Astrocyte of the spinal cord (primary cell): ENCODE data around the gene CAVIN2.
"Not testable (repeated sequence)": the region's sequence is repeated elsewhere in the genome, so short reads cannot be mapped to it uniquely, and the experiment has no call there.

Source experiments
- DNase-seq: peaks from one replicate; pipeline ENCODE4 v3.0.0; 2011; ENCODE audit warnings: low read depth, low spot score
- H3K4me3 ChIP-seq: 2 replicates; pipeline ENCODE4 v1.5.1; 2011; ENCODE audit warnings: low read depth, mild to moderate bottlenecking, low read length, moderate library complexity
- CTCF ChIP-seq: IDR thresholded peaks from 2 replicates; pipeline ENCODE4 v1.5.1; 2012; ENCODE audit warnings: low read depth, mild to moderate bottlenecking, low read length, inconsistent platforms
- in situ Hi-C: cut with HindIII; loops from 2 replicates; pipeline ENCODE4 v1.10.0; 2017; ENCODE audit warnings: low sequenced_read_pairs

CAVIN2 gene

GRCh38 chr2:191797500-191797899 lies 49.4 kb downstream of the CAVIN2 start:
- TF ChIP-seq CTCF: no peak
- in situ Hi-C loops: no loop called here
- no peak overlapping the region for H3K4me3 ChIP-seq
- no peak for DNase-seq

- in situ Hi-C loops: no loop called here
Observed at GRCh38 chr2:191795715-191796114, 51.2 kb downstream of the CAVIN2 start.

GRCh38 chr2:191791953-191792560 lies 54.8 kb downstream of the CAVIN2 start:
- no peak for TF ChIP-seq CTCF
- in situ Hi-C loops: no loop called here
- H3K4me3 ChIP-seq: no peak overlapping the region
- DNase-seq: no peak

More at GRCh38 chr2:191795715-191796114, 51.2 kb downstream of the CAVIN2 start:
- H3K4me3 ChIP-seq: no peak overlapping the region
- no peak for DNase-seq
- TF ChIP-seq CTCF: no peak

- TF ChIP-seq CTCF: no peak
- no peak for DNase-seq
- H3K4me3 ChIP-seq: no peak overlapping the region
- in situ Hi-C loops: no loop called here
Observed at GRCh38 chr2:191790737-191791136, 56.2 kb downstream of the CAVIN2 start.

GRCh38 chr2:191789796-191790195 lies 57.1 kb downstream of the CAVIN2 start:
- no peak overlapping the region for H3K4me3 ChIP-seq
- no peak for TF ChIP-seq CTCF
- DNase-seq: peak; percentile 62
- in situ Hi-C loops: no loop called here

GRCh38 chr2:191786694-191787093 lies 60.2 kb downstream of the CAVIN2 start:
- no peak overlapping the region for H3K4me3 ChIP-seq
- in situ Hi-C loops: no loop called here
- TF ChIP-seq CTCF: no peak
- DNase-seq: peak; percentile 17

GRCh38 chr2:191785651-191786050 lies 61.2 kb downstream of the CAVIN2 start:
- H3K4me3 ChIP-seq, in situ Hi-C loops, DNase-seq: not testable (repeated sequence)
